ENCODE data around the gene OGDHL.
"Not testable (repeated sequence)": the region's sequence is repeated elsewhere in the genome, so short reads cannot be mapped to it uniquely, and the experiment has no call there.

The OGDHL gene

DNA sequence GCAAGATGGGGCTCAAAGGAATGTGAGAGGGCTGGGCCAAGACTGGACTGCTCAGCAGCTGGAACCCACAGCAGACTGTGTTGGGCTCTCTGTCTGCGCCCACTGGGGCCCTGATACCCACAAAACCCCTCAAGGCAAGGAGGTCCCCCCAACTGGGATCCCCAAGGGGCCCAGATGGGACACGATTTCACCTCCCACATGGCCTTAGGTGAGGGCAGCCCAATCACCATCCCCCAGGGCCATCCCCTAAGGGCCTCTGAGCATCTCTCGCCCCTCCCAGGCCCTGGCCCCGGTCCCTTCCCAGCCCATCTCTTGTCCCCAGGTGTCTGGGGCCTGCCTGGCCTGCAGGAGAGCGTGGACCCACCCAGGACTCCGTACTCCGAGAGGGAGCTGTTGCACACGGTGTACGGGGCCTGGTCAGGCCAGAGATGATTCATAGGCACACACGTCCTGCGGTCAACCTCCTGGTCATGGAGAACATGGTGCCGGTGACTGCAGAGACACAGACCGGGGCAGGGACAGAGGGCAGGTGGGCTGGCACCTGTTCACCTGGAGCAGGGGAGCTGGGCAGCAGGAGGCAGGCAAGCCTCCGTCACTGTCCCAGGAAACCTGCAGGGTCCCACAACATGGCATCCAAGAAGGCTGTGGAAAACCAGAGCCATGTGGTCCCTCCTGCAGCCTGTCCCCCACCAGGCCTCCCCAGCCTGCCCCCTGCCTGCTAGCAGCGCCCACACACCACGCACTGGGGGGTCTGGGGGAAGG lies 21.6 kb downstream of the OGDHL start:
- DNase-seq (ENCODE audit: low read depth, low spot score) = no peak

GRCh38 chr10:49739426-49739825 lies 22.7 kb downstream of the OGDHL start:
- DNase-seq (ENCODE audit: low read depth, low spot score) = no peak

GRCh38 chr10:49738616-49739360 lies 23.3 kb downstream of the OGDHL start:
- no peak for DNase-seq (ENCODE audit: low read depth, low spot score)

- DNase-seq (ENCODE audit: low read depth, low spot score) = no peak
These were observed 24.5 kb downstream of the OGDHL start for GRCh38 chr10:49737474-49738201.

DNA sequence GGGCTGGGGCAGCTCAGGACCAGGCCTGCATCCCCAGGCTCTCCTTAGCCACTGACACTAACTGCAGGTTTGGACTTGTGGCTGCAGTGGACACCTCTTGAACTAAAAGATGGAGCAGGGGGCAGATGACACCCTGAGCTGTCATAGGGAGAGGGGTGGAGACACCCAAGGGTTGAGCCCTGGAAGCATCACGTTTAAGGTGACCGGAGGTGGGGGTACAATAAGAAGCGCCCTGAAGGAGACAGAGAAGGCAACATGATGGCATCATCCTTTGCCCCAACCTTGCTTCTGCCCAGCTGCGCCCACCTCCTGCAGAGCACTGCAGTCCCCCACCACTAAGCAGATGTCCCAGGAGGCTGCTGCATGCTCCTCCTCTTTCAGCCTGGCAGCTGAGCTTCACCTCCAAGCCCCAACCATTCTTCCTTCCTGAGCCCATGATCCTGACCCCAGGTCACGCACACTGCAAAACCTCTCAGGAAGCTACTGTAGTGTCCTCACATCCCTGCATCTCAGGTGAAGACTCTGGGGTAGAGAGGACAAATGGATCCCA lies 25.5 kb downstream of the OGDHL start:
- DNase-seq (ENCODE audit: low read depth, low spot score) = no peak

DNA sequence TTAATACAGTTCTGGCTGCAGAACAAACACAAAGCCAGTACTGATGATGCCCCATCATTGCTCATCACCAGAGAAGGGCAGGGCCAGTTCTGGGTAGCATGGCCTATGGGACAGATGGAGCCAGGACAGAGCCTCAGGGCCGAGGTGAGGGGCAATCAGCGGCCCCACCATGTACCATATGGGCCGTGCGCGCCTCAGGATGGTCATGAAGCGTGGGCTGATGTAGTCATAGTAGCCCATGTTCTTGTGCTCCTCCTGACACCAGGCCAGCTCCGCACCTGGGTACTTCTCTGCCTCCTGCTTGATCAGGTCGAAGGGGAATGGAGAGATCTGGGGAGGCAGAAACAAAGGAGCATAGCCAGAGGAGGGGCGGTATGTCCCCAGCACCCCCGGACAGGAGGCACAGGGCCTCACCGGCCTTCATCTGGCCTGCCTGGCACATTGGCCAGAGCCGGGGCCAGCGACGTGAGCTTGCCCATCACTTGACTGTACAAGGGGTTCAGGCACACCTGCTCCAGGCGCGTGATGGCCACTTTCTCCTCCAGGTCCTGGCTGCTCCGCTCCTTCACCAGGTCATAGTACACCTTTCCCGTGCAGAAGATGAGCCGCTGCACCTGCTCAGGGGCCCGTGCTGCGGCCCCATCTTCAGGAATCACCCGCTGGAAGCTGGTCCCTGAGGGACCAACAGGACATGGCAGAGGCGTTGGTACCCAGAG lies 26.1 kb downstream of the OGDHL start:
- DNase-seq (ENCODE audit: low read depth, low spot score) = no peak

DNA sequence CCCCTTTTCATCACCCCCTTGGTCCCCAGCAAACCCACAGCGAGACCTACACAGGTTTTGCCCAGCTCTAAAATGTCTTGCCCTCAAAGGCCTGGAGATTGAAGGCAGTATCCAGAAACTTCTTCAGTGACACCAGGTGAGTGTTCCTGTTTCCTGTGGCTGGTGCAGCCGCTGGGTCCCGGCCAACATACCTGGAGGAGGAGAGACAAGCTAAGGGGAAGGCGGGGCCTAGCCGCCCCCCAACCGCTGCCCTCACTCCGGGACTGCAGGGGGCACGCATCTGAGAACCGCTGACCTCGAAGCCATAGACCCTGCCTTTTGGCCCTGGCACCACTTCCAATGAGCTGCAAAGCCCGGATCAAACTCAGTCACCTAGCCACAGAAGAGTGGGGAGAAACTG lies 27.0 kb downstream of the OGDHL start:
- no peak for DNase-seq (ENCODE audit: low read depth, low spot score)

- DNase-seq (ENCODE audit: low read depth, low spot score) = no peak
These were observed 27.4 kb downstream of the OGDHL start for GRCh38 chr10:49734676-49735075.

DNA sequence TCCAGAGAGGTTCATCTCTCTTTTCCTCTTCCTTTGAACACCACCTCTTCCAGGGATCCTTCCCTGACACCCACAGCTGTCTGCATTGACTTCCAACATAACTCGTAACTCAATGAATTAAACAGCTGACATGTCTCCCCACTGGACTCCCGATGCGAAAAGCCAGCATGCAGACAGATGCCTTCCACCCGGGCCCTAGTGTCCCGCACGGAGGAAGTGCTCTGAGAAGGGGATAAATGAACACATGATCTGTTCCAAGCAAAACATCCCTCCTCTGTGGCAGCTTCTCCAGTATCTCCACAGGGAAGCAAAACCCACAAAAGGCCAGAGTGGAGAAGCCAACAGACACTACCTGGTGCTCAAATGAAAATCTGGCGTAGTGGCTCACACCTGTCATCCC lies 28.3 kb downstream of the OGDHL start:
- no peak for DNase-seq (ENCODE audit: low read depth, low spot score)

GRCh38 chr10:49726593-49726992 lies 35.5 kb downstream of the OGDHL start:
- no peak for DNase-seq (ENCODE audit: low read depth, low spot score)

DNA sequence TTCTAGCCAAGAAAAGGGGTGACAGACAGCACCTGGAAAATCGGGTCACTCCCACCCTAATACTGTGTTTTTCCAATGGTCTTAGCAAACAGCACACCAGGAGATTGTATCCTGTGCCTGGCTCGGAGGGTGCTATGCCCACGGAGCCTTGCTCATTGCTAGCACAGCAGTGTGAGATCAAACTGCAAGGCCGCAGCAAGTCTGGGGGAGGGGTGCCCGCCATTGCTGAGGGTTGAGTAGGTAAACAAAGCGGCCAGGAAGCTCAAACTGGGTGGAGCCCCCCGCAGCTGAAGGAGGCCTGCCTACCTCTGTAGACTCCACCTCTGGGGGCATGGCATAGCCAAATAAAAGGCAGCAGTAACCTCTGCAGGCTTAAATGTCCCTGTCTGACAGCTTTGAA lies 47.0 kb downstream of the OGDHL start:
- not testable (repeated sequence) for DNase-seq (ENCODE audit: low read depth, low spot score)

GRCh38 chr10:49713266-49713665 lies 48.9 kb downstream of the OGDHL start:
- no peak for DNase-seq (ENCODE audit: low read depth, low spot score)

DNA sequence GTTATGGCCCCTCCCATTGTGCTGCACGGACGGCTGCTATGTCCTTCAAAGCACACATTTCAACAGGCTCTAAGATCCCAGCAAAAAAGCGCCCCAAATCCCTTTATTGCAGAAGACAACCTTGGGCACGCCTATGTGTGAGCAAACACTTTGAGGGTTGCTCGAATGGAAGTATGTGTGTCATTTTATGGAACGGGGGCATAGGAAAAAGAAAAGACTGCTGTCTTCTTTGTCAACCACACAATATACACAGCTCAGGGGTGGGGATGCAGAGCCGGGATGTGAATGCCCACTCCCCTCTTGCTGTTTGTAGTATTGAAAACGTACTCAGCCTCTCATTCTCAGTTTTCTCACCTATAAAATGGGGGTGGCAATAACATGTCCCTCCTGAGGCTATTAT lies 50.6 kb downstream of the OGDHL start:
- no peak for DNase-seq (ENCODE audit: low read depth, low spot score)

GRCh38 chr10:49710966-49711365 lies 51.2 kb downstream of the OGDHL start:
- DNase-seq (ENCODE audit: low read depth, low spot score) = no peak

GRCh38 chr10:49709934-49710333 lies 52.2 kb downstream of the OGDHL start:
- no peak for DNase-seq (ENCODE audit: low read depth, low spot score)

DNA sequence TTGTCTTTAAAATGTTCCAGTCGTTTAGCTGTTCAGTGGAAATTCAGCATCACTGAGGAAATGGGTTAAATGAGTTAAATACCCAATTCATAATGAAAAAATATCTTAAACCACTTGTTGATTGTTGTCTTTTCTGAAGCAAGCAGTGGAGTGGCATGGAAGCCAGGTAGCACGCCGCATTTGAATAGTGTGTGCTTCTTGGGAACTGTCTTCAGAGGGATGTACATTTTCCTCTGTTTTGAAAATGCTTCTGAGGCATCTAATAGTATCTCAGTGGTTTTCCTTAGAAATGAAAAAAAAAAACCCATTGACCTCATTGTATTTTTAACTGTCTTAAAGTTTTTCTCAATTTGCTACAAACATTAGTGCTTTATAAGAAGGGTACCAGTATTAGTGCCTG lies 54.5 kb downstream of the OGDHL start:
- DNase-seq (ENCODE audit: low read depth, low spot score) = no peak

DNA sequence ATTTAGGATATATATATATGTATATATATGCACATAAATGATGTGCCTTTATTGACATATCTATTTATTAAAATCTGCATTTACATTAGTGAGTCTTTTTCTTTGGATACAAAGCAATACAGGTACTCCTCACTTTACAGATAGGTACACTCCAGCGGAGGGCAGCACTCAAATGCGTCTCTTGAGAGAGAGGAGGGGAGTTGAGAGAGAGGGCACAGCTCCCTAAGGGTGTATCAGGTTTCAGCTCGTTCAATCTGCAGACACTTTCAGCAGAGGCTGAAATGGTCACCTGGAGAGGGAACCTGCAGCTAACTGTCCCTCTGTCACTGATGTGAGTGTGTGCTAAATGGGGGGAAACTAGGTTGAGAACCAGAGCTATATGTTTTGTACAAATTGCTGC lies 61.1 kb downstream of the OGDHL start:
- peak; percentile 67 for DNase-seq (ENCODE audit: low read depth, low spot score)

DNA sequence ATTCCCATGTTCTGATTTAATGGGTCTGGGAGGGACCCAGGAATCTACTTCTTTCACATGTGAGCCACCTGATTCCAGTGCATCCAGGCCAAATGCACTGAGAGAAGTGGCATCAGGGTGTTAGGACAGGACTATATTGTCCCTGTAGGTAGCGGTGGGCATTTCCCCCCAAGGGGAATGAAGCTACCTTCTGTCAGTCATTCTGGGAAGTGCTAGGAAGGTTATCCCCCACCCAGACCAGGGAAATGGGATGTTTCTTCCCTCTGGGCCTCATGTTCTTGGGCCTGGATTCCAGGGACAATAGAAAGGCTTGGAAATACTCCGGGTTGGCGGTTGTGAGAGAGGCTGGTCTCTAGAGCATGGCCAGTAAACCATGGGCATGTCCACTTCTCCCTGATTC lies 61.9 kb downstream of the OGDHL start:
- no peak for DNase-seq (ENCODE audit: low read depth, low spot score)

- no peak for DNase-seq (ENCODE audit: low read depth, low spot score)
These were observed 63.4 kb downstream of the OGDHL start for GRCh38 chr10:49698679-49699078.

DNA sequence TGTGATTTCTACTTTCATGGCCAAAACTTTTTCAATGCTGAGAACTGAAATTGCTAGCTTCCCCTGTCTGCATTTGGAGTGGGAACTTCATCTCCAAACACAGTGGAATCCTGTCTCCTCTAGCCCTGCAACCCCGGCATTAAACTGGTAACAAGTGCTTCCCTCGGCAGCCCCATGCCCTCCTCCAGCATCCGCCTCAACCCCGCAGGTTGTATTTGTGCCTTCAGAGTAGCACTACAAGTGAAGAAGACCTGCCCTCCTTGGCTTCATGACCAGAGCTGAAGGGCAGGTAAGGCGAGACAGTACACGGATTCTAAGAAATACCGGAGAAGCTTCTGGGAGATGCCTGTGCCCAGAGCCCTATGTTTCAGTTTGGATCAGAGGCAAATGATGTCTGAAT lies 65.8 kb downstream of the OGDHL start:
- no peak for DNase-seq (ENCODE audit: low read depth, low spot score)

- DNase-seq (ENCODE audit: low read depth, low spot score) = no peak
These were observed 67.7 kb downstream of the OGDHL start for GRCh38 chr10:49694466-49694865.

- no peak for DNase-seq (ENCODE audit: low read depth, low spot score)
These were observed 70.5 kb downstream of the OGDHL start for GRCh38 chr10:49691588-49691987.

Measured in iPS DF 19.7 (cell line).